ENCODE results near the gene OSBPL2.

OSBPL2 gene

DNA sequence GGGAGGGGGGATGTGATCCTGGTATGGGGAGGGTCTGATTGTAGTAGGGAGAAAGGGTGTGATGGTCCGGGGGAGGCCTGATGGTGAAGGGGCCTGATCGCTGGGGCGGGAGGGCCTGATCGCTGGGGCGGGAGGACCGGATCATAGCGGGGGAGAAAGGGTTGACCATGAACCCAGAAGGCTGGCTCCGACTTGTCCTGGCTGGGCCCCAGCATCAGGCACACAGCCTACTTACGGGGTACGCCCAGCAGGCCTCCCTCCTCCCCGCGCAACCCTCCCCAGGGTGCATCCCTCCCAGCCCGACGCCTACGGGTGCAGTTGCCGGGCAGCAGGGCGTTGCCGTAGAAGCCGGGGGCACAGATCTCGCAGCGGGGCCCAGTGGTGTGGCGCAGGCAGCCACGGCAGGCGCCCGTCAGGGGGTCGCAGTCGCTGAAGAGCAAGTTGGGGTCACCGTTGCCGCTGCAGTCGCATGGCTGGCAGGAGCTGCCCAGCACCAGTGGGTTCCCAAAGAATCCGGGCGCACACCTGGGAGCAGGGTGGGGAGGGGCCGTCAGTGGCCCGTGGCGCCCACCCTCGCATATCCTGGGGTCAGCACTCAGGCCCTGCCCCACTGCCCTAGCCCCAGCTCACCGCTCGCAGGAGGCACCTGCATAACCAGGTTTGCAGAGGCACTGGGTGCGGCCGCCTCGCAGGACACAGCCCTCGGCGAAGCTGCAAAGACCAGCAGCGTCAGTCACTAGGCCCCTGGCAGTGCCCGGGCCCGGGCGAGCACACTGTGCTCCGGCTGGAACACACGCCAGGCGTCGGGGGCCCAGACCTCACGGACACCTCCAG is 85.0 kb downstream of the OSBPL2 start:
- Histone ChIP-seq H3K36me3 (ENCODE audit: control insufficient read depth in 2 of 2, insufficient read depth in 1 of 2, low read length in 2 of 2) (peaks cover 0 to 77% of the 10 kb centered on the region in 2 experiments; a peak in 2 of 3 replicates), H3K4me1 (ENCODE audit: control insufficient read depth, insufficient read depth, low read length) (no peaks in the 10 kb centered on the region), H3K4me3 (ENCODE audit: low read depth, low read length) (no peak overlapping the region), H3K9me3 (ENCODE audit: control insufficient read depth, insufficient read depth, low read depth, low read length) (no peaks in the 10 kb centered on the region), H3K27ac (ENCODE audit: extremely low read depth, low read depth, low read length) (no peak overlapping the region)
- ChIA-PET POLR2A (no interaction called here), CTCF (no interaction called here)
- TF ChIP-seq, protein P1, sequence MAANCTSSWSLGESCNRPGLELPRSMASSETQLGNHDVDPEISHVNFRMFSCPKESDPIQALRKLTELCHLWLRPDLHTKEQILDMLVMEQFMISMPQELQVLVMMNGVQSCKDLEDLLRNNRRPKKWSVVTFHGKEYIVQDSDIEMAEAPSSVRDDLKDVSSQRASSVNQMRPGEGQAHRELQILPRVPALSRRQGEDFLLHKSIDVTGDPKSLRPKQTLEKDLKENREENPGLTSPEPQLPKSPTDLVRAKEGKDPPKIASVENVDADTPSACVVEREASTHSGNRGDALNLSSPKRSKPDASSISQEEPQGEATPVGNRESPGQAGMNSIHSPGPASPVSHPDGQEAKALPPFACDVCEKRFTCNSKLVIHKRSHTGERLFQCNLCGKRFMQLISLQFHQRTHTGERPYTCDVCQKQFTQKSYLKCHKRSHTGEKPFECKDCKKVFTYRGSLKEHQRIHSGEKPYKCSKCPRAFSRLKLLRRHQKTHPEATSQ (tag by site-specific recombination; IDR thresholded peaks at IDR 0.05), result no peak
- no peak for TF ChIP-seq ZNF302 (tag by site-specific recombination; IDR thresholded peaks at IDR 0.05; ENCODE audit: low read depth)
- TF ChIP-seq ZNF473 (tag by site-specific recombination; IDR thresholded peaks at IDR 0.05), result no peak
- TF ChIP-seq ZNF561 (tag by site-specific recombination; IDR thresholded peaks at IDR 0.05; ENCODE audit: borderline replicate concordance), result no peak
- no peak for TF ChIP-seq ZNF121 (tag by site-specific recombination; IDR thresholded peaks at IDR 0.05)
- TF ChIP-seq ZNF211 (tag by site-specific recombination; IDR thresholded peaks at IDR 0.05; ENCODE audit: low read depth), result no peak
- TF ChIP-seq GFI1B (tag by site-specific recombination; IDR thresholded peaks at IDR 0.05), result no peak
- no peak for TF ChIP-seq ZNF426 (tag by site-specific recombination; IDR thresholded peaks at IDR 0.05)
- TF ChIP-seq, protein P2, sequence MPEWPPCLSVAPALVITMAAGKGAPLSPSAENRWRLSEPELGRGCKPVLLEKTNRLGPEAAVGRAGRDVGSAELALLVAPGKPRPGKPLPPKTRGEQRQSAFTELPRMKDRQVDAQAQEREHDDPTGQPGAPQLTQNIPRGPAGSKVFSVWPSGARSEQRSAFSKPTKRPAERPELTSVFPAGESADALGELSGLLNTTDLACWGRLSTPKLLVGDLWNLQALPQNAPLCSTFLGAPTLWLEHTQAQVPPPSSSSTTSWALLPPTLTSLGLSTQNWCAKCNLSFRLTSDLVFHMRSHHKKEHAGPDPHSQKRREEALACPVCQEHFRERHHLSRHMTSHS (tag by site-specific recombination; IDR thresholded peaks at IDR 0.05), result no peak
- no peak for TF ChIP-seq ZNF530 (tag by site-specific recombination; IDR thresholded peaks at IDR 0.05; ENCODE audit: low read depth)
- no peak for TF ChIP-seq ZNF785 (tag by site-specific recombination; IDR thresholded peaks at IDR 0.05)

DNA sequence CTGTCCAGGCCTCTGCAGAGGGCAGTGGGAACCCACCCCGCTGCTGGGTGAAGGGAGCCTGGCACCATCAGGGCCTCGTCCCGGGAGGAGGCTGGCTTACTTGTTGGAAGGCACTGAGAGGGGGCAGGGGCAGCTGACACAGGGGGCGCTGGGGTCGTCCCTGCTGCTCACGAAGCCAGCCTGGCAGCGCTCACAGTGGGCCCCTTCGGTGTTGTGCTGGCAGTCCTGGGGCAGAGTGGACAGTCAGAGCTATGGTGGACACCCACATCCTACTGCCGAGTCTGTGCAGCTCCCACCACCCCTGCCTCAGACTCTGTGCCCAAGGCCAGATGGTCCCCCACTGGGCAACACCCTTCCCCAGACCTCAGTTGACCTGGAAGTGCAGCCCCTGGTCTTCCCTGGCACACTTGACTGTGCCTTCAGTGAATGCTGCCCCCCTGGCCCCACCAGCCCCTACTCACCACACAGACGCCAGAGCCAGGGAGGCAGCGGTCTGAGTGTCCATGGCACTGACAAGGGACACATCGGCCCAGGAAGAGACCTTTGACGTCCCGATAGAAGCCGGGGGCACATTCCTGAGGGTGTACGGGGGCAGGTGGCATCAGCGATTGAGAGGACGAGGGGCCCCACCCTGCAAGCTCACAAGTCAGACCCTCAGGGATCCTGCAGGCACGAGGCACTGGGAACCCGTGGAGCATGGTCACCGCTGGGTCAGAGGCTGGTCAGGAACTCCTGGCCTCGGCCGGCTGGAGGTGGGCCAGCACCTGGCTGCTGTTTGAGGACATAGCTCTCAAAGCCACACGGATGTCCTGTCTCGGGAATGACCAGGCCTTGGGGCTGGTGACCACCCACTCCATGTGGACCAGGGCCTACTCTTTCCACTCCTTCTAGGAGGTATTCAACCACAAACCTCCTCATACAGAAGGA is 85.9 kb downstream of the OSBPL2 start:
- H3K36me3 ChIP-seq (ENCODE audit: control insufficient read depth in 2 of 2, insufficient read depth in 1 of 2, low read length in 2 of 2), result peaks cover 0 to 78% of the 10 kb centered on the region in 2 experiments; a peak in 2 of 3 replicates
- TF ChIP-seq ZNF658 (tag by site-specific recombination; IDR thresholded peaks at IDR 0.05) (no peak), ZNF37A (tag by site-specific recombination; IDR thresholded peaks at IDR 0.05) (no peak), ZNF561 (tag by site-specific recombination; IDR thresholded peaks at IDR 0.05; ENCODE audit: borderline replicate concordance) (no peak), ZNF747 (tag by site-specific recombination; IDR thresholded peaks at IDR 0.05) (no peak), ZNF350 (tag by site-specific recombination; IDR thresholded peaks at IDR 0.05) (no peak)
- TF ChIP-seq, protein P3, sequence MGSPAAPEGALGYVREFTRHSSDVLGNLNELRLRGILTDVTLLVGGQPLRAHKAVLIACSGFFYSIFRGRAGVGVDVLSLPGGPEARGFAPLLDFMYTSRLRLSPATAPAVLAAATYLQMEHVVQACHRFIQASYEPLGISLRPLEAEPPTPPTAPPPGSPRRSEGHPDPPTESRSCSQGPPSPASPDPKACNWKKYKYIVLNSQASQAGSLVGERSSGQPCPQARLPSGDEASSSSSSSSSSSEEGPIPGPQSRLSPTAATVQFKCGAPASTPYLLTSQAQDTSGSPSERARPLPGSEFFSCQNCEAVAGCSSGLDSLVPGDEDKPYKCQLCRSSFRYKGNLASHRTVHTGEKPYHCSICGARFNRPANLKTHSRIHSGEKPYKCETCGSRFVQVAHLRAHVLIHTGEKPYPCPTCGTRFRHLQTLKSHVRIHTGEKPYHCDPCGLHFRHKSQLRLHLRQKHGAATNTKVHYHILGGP (tag by site-specific recombination; IDR thresholded peaks at IDR 0.05), result no peak
- TF ChIP-seq, protein P4, sequence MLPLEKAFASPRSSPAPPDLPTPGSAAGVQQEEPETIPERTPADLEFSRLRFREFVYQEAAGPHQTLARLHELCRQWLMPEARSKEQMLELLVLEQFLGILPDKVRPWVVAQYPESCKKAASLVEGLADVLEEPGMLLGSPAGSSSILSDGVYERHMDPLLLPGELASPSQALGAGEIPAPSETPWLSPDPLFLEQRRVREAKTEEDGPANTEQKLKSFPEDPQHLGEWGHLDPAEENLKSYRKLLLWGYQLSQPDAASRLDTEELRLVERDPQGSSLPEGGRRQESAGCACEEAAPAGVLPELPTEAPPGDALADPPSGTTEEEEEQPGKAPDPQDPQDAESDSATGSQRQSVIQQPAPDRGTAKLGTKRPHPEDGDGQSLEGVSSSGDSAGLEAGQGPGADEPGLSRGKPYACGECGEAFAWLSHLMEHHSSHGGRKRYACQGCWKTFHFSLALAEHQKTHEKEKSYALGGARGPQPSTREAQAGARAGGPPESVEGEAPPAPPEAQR (tag by site-specific recombination; IDR thresholded peaks at IDR 0.05), result no peak
- TF ChIP-seq, protein P5, sequence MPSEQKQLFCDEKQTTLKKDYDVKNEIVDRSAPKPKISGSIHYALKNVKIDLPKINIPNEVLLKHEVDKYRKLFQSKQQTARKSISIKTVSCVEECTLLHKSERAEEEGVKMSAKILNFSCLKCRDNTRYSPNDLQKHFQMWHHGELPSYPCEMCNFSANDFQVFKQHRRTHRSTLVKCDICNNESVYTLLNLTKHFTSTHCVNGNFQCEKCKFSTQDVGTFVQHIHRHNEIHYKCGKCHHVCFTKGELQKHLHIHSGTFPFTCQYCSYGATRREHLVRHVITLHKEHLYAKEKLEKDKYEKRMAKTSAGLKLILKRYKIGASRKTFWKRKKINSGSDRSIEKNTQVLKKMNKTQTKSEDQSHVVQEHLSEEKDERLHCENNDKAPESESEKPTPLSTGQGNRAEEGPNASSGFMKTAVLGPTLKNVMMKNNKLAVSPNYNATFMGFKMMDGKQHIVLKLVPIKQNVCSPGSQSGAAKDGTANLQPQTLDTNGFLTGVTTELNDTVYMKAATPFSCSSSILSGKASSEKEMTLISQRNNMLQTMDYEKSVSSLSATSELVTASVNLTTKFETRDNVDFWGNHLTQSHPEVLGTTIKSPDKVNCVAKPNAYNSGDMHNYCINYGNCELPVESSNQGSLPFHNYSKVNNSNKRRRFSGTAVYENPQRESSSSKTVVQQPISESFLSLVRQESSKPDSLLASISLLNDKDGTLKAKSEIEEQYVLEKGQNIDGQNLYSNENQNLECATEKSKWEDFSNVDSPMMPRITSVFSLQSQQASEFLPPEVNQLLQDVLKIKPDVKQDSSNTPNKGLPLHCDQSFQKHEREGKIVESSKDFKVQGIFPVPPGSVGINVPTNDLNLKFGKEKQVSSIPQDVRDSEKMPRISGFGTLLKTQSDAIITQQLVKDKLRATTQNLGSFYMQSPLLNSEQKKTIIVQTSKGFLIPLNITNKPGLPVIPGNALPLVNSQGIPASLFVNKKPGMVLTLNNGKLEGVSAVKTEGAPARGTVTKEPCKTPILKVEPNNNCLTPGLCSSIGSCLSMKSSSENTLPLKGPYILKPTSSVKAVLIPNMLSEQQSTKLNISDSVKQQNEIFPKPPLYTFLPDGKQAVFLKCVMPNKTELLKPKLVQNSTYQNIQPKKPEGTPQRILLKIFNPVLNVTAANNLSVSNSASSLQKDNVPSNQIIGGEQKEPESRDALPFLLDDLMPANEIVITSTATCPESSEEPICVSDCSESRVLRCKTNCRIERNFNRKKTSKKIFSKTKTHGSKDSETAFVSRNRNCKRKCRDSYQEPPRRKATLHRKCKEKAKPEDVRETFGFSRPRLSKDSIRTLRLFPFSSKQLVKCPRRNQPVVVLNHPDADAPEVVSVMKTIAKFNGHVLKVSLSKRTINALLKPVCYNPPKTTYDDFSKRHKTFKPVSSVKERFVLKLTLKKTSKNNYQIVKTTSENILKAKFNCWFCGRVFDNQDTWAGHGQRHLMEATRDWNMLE (tag by site-specific recombination; conservative IDR thresholded peaks at IDR 0.05; ENCODE audit: low read depth), result no peak

More for the DNA sequence above, 85.9 kb downstream of the OSBPL2 start:
- H3K27ac ChIP-seq (ENCODE audit: extremely low read depth, low read depth, low read length), result no peak overlapping the region
- no peaks in the 10 kb centered on the region for H3K9me3 ChIP-seq (ENCODE audit: control insufficient read depth, insufficient read depth, low read depth, low read length)
- no peaks in the 10 kb centered on the region for H3K4me1 ChIP-seq (ENCODE audit: control insufficient read depth, insufficient read depth, low read length)
- no peak overlapping the region for H3K4me3 ChIP-seq (ENCODE audit: low read depth, low read length)
- ChIA-PET POLR2A (interaction anchor here (0.5 kb wide), 1 partner anchor 538 kb away, joined by 3 read pairs; no protein-coding TSS in a partner anchor), CTCF (interaction anchor here (0.6 kb wide), 1 partner anchor 111 kb away, joined by 3 read pairs; no protein-coding TSS in a partner anchor)

Measured in HEK293 (cell line).